Activated CD4-positive, alpha-beta T cell treated with anti-CD3 and anti-CD28 coated beads, Interleukin-2, Interleukin-6, amounts not matched to agents 100 ng/mL and 50 ng/mL, durations not matched to agents 16 hours and 8 hours (primary cell): ENCODE results near the gene EID2B.

Experiments
- DNase-seq: peaks from one replicate; pipeline ENCODE4 v3.0.0-alpha.2; 2020

Gene EID2B

DNA sequence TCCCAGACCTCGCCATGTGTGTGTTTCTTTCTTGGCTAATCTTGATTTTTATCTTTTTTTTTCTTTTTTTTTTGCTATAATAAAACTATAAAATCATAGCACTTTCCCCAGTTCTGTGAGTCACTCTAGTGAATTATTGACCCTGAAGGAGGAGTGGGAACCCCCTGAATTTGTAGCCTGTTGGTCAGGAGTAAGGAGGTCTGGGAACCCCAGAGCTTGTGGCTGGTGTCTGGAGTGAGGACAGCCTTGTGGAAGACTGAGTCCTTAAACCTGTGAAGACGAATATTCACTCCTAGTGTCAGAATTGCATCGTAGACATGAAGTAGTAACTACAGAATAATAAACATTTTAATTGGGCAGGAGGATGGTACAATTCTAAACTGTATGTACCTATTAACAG is 7.4 kb downstream of the EID2B start:
- no peak for DNase-seq

GRCh38 chr19:39524495-39524894 is 8.2 kb downstream of the EID2B start:
- DNase-seq: no peak

GRCh38 chr19:39520541-39521484 is 11.8 kb downstream of the EID2B start:
- no peak for DNase-seq

GRCh38 chr19:39518975-39519374 is 13.7 kb downstream of the EID2B start:
- no peak for DNase-seq

- DNase-seq: no peak
Measured at GRCh38 chr19:39518458-39518857, 14.2 kb downstream of the EID2B start.

DNA sequence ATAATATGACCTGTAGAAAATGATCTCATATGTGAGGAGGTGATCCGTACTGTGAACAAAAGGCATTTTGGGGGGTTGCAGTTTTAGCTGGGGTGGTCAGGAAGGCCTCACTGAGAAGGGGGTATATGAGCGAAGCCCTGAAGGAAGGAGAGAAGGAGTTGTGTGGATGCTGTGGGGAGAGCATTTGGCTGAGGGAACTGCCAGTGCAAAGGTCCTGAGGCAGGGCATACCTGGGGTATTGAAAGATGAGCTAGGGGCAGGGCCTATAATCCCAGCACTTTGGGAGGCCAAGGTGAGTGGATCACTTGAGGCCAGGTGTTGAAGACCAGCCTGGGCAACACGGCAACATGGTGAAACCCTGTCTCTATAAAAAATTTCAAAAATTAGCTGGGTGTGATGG is 15.2 kb downstream of the EID2B start:
- DNase-seq: no peak

DNA sequence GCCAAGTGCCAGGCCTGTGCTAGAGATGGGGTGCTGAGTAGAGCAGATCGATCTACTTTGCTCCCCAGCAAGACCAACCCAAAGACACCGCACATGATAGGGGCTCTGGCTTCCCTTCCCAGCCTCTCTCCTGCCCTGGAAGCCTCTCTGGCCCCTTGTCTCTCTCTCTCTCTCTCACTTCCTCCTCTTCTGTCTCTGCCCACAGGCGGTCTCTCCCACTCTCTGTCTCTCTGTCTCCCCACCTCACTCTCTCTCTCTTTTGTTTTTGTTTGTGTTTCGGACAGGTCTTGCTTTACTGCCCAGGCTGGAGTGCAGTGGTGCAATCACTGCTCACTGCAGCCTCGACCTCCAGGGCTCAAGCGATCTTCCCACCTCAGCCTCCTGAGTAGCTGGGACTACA is 16.4 kb downstream of the EID2B start:
- no peak for DNase-seq

DNA sequence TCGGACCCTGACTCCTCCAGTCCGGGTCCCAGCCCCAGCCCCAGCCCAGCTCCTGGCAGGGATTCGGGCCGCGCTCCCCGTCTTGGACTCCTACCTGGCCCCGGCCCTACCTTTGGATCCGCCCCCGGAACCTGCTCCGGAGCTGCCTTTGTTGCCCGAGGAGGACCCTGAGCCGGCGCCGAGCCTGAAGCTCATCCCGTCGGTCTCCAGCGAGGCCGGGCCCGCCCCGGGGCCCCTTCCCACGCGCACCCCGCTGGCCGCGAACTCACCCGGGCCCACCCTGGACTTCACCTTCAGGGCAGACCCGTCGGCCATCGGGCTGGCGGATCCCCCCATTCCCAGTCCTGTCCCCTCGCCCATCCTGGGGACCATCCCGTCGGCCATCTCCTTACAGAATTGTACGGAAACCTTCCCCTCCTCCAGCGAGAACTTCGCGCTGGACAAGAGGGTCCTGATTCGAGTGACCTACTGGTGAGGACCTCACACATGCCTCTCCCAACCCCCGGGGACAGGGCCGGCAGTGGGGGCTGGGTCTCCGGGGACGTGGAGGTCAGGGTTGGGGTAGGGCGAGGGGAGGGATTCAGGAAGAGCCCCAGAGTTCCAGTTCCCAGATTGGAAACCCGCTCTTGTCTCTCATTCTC is 17.0 kb downstream of the EID2B start:
- DNase-seq: no peak

DNA sequence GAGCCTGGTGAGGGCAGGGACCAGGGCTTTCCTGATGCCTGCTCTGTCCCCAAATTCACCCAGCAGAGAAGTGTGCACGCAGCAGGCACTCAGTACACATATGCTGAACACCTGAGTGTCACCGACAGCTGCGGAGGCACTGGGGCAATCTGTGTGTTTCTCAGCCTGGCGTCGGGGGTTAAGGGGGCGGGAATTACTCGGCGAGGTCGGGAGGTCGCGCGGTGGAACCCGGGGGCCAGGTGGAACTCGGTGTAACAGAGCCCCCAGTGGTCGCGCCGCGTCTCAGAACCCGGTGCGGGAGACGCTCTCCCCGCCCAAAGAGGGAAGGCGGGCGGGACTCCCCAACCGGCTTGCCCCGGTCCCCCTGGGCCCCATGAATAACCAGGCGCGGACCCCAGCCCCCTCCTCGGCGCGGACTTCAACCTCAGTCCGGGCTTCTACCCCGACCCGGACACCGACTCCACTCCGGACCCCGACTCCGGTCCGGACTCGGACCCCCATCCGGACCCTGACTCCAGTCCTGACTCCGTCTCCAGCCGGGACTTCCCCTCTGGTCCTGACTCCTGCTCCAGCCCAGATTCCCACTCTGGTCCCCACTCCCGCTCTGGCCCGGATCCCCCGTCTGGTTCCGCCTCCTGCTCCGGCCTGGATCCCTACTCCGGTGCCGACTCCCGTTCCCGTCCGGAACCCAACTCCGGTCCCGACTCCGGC is 17.7 kb downstream of the EID2B start, which contains the start of gene SELENOV:
TSS of gene SELENOV (plus strand) at position 300 of the 711 bp plus-strand sequence. CDS start at position 374, 74 bp downstream.
- no peak for DNase-seq

- DNase-seq: no peak
Measured at GRCh38 chr19:39512988-39513387, 19.7 kb downstream of the EID2B start.

GRCh38 chr19:39509233-39509632 is 23.4 kb downstream of the EID2B start:
- no peak for DNase-seq

GRCh38 chr19:39508629-39509028 is 24.0 kb downstream of the EID2B start:
- DNase-seq: no peak

GRCh38 chr19:39507715-39508364 is 24.8 kb downstream of the EID2B start:
- DNase-seq: no peak

DNA sequence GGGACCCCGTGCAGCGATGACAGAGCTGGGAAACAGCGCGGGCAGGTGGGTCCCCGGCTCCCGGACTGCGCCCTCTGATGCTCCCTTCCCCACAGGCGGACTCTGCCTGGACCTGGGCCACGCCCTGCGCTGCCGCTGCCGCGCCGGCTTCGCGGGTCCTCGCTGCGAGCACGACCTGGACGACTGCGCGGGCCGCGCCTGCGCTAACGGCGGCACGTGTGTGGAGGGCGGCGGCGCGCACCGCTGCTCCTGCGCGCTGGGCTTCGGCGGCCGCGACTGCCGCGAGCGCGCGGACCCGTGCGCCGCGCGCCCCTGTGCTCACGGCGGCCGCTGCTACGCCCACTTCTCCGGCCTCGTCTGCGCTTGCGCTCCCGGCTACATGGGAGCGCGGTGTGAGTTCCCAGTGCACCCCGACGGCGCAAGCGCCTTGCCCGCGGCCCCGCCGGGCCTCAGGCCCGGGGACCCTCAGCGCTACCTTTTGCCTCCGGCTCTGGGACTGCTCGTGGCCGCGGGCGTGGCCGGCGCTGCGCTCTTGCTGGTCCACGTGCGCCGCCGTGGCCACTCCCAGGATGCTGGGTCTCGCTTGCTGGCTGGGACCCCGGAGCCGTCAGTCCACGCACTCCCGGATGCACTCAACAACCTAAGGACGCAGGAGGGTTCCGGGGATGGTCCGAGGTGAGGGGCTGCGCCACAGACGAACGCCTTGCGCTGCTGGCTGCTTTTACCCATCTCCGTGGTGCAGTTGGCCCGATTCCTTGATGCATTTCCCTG is 25.5 kb downstream of the EID2B start:
- DNase-seq: peak; percentile 78

DNA sequence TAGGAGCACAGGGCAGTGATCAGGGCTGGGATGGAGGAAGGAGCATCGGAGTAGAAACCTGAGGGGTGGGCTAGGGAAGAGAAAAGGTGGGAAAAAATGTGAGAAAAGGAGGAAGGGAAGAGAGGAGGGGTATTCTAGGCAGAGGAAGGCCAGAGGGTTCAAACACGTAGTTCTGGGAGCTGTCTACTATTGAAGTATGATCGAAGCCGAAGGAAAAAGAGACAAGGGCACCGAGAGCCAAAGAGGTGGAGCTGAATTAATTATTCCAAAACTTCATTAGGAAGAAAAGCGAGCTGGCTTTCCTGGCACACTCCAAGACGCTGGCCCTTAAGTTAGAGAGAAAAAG is 26.1 kb downstream of the EID2B start:
- DNase-seq: no peak

DNA sequence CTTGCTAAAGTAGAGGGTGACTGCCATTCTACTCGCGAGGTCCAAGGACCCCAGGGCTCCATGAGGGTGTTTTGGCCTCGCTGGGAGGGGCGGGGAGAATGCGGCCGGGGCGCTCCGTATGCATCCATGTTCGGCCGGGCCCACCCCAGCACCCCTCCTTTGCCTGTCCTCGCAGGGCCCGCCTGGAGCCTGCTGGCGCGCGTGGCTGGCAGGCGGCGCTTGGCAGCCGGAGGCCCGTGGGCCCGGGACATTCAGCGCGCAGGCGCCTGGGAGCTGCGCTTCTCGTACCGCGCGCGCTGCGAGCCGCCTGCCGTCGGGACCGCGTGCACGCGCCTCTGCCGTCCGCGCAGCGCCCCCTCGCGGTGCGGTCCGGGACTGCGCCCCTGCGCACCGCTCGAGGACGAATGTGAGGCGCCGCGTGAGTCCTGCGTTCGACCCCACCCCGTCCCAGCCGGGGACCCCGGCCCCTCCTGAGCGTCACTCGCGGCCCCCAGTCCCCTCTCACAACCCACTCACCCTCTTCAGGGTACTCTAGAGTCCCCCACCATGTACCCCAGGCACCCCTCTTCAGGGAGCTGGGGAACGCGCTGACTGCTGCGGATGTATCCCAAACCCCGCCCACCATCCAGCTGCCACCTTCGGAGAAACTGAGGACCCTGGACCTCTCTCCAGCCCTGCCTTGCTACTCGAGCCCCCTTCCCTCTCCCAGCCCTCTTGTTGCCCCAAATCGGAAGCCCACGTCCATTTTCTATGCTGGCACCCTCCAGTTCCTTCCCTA is 29.8 kb downstream of the EID2B start:
- DNase-seq: peak; percentile 82

GRCh38 chr19:39501340-39501739 is 31.3 kb downstream of the EID2B start:
- DNase-seq: no peak

- DNase-seq: no peak
Measured at GRCh38 chr19:39500543-39500942, 32.1 kb downstream of the EID2B start.

GRCh38 chr19:39499932-39500331 is 32.7 kb downstream of the EID2B start:
- no peak for DNase-seq

DNA sequence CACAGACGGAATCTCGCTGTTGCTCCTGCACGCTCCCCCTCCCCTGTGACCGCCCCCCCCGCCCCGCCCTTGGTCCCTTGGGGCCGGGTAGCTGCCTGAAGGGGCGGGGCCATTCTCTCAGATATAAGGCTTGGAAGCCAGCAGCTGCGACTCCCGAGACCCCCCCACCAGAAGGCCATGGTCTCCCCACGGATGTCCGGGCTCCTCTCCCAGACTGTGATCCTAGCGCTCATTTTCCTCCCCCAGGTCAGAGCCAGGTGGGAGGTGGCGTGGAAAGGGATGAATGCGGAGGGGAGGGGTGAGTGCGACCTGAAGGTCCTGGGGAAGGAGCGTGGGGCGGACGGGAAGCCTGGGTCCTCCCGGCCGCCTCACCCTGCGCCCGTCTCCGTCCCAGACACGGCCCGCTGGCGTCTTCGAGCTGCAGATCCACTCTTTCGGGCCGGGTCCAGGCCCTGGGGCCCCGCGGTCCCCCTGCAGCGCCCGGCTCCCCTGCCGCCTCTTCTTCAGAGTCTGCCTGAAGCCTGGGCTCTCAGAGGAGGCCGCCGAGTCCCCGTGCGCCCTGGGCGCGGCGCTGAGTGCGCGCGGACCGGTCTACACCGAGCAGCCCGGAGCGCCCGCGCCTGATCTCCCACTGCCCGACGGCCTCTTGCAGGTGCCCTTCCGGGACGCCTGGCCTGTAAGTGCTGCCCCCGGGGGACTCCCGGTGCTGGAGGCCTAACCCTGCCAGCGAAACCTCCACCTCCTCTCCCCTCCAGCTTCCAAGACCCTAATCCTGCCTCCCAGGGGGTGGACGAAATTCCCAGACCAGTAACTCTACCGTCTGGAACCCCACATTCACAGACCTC is 33.6 kb downstream of the EID2B start, which contains the start of gene DLL3:
TSS of gene DLL3 (plus strand) at position 150 of the 845 bp plus-strand sequence. CDS start at position 178, 28 bp downstream.
- DNase-seq: no peak
